ENCODE results near the gene ADAMTSL3.
"Not testable (repeated sequence)": the region's sequence is repeated elsewhere in the genome, so short reads cannot be mapped to it uniquely, and the experiment has no call there.

The ADAMTSL3 gene

GRCh38 chr15:83992324-83993031 is 338.6 kb downstream of the ADAMTSL3 start:
- DNase-seq: no peak

DNA sequence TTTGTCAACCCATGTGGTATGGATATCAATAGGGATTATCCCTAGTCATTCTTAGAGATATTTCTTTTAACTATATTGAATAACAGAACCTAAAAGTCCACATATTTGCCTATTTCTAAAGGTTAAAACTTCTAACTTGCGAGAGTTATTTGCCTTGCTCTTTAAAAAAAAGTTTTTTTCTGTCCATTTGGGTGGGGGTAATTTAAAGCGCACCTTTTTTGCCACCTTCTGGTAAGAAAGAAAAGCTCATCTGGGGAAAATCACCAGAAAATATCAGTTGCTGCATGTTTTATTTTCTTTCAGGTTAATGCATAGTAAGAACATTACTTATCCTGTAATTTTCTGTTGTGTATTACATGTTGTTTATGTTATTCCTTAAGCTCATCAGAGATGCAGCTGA is 339.7 kb downstream of the ADAMTSL3 start:
- DNase-seq: no peak

DNA sequence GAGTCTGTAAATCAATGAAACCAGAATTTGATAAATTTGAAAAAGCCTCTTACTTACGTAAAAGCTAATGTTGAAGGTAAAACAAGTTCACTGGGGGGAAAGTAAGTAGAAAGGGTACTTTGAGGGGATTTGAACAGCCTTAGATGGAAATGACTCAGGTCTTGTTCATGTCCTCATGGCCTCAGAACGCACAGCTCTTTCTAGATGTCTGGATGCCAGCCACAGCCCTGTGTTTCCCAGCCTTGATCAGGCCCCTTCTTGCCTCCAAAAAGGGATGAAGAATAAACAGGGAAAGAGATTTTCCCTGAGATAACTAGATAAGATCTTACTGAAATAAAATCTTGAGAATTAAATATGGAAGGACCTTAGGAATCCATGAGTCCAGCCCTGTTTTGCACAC is 344.6 kb downstream of the ADAMTSL3 start:
- DNase-seq: no peak

DNA sequence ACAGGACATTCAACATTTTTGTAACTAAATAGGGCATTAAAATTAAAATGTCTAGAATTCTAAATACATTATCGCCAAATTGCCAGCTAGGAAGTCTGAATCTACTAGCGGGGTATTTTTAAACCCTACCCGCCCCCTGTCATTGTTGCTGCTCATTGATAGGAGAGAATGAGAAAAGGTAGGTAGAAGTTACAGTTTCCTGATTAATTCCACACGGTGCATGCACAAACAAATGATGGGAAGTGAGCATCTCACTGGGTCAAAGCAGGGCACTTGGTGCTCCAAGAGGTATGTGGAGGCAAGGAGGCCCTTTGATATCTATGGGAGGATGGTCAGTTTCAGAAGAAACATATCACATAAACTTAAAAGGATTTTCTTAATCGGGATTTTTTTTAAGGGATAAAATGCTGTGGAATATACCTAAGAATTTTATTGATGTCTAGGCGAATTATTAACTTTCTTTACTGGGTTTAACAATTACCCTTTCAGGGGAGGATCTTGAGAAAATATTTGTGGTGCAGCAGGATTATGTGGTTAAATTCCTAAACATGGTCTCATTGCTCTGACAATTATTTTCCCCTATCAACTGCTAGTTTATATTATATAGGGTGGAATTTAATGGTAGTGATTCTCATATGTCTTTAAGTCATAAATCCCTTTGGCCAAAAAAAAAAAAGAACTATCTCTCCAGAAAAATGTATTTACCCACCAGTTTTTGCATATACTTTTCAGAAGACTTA is 345.6 kb downstream of the ADAMTSL3 start:
- no peak for DNase-seq

GRCh38 chr15:84001037-84001436 is 347.1 kb downstream of the ADAMTSL3 start:
- DNase-seq: no peak

- no peak for DNase-seq
Measured at GRCh38 chr15:84001655-84002054, 347.7 kb downstream of the ADAMTSL3 start.

GRCh38 chr15:84003791-84004503 is 350.0 kb downstream of the ADAMTSL3 start:
- no peak for DNase-seq

- DNase-seq: no peak
Measured at GRCh38 chr15:84006421-84006820, 352.5 kb downstream of the ADAMTSL3 start.

DNA sequence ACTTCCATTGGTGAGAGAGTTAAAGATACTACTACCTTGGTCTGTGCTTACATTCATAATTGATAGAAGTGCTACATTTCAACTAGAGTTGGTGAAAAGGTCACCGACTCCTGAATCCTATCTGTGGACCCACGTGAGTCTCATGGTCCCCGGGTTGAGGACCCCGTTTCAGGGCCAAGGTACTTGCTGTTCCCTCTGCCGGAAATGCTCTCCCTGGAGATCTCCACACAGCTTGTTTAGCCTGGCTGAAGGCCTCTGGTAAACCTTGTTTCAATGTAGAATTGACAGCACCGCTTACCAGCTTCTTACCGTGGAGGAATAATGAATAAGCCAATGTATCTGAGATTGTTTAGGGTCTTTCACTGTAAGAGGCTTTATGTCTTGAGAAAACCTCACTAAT is 355.7 kb downstream of the ADAMTSL3 start:
- no peak for DNase-seq

DNA sequence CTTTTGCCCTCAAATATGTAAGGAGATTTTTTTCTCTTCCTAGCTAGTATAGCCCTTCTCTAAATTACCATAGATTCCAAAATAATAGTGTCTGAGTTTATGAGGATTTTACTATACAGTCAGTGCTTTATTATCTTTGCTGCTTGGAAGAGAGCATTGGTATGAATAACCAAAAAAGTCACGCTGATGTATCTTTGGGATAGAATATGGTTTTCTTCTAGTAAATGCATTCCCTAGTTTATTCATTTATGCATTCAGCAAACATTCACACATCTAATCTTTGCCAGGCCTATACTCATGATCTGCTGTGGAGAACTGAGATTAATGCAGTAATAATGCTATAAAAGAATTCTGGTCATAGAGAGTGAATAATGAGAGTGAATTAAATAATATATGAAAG is 356.3 kb downstream of the ADAMTSL3 start:
- DNase-seq: no peak

DNA sequence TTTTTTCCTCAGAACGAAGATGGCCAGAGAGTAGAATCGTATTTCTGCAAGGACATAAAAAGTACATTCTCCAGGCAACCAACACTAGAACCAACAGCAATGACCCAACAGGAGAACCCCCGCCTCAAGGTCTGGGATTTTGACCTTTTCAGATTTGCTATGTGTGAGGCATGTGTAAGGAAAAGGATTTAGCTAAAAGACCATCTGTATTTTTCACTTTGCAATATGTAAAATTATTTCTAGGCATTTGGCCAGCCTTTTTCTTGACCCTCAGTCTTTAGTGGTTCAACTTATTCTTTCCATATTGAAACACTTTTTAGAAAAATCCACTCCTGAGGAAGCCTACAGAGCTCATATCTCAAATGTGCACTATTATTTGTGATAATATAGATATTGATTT is 362.4 kb downstream of the ADAMTSL3 start:
- DNase-seq: no peak

DNA sequence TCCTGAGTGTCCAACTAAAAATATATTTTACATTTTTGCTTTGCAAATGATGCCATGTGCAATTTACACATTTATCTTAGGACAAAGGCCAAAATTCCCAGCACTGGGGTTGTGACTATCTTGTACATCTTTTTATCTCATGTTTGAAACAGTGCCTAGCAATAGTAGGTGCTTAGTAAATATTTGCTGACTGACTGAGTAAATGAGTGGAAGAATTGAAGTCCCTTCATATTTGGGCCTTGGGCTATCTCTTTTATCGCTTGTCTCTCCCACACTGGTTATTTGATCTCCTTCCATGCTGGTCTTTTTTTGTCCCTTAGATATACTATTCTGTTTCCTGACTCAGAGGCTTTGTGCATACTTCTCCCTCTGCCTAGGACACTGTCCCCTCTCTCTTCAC is 368.6 kb downstream of the ADAMTSL3 start:
- DNase-seq: no peak

DNA sequence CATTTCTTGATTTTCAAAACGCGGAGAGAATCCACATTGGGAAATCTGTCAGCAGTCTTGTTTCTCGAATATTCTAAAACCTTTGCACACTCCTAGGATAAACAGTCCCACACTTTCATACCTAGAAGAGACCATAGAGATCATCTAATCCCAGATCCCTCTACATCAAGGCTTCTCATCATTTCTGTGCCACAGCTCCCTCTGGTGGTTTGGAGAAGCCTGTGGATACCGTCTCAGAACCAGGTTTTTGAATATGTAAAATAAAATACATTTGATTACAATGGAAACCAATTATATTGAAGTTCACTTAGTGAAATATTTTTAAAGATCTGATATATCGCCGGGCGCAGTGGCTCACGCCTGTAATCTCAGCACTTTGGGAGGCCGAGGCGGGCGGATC is 369.7 kb downstream of the ADAMTSL3 start:
- no peak for DNase-seq

GRCh38 chr15:84033793-84034553 is 380.1 kb downstream of the ADAMTSL3 start:
- DNase-seq: no peak

DNA sequence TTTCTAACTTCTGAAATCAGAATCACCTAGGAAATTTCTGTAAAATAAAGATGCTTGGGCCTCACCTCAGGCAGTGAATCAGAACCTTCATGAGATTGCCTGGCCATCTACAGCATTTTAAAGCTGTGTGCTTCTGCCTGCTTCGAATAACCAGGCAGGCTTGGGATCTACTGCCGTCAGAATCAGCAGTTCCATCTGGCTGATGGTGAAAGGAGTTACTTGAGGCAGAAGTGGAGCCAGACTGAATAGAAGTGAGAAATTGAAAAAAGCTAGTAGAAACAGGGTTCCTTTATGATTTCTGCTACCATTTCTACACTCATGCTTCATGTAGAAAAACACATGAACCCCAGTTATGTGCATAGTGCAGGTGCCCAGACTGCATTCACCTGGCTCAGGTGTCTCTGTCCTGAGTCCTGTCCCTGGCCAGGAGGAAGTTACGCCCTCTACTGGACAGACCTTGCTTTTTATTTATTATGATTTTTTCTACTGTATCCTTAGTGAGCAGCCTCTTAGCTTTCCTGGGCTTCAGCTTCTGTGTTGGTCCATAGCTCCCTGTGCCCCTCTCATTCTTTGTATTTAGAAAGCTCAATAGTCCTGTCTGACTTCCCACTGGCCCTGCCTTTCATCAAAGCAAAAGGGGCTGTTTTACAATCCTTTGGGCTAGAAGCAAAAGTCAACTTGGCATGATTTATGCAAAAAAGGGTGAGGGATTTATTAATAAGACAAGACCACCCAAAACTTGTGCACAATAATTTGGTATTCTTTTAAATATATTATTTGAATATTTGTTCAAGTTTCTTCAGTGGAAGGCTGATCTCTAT is 380.9 kb downstream of the ADAMTSL3 start:
- no peak for DNase-seq

GRCh38 chr15:84035399-84035766 is 381.5 kb downstream of the ADAMTSL3 start:
- DNase-seq: no peak

DNA sequence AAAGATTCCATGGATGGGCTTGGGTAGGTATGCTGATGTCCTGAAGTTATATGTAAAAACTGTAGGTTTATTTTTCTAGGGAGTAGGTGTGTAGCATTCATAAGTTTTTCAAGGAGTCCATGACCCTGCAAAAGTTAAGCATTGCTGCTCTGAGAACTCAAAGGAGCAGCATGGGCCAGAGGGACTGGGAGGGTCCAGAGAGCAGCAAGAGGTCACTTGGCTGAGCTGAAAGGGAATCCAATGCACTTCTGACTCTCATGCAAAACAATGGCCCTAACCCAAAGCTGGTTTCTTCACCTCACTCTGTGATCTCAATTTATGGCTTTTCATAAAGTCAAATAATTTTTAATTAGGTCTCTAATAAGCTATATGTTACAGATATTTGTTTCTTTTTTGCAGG is 383.4 kb downstream of the ADAMTSL3 start:
- DNase-seq: no peak

- not testable (repeated sequence) for DNase-seq
Measured at GRCh38 chr15:84042434-84043056, 388.6 kb downstream of the ADAMTSL3 start.

- no peak for DNase-seq
Measured at GRCh38 chr15:84046064-84046637, 392.2 kb downstream of the ADAMTSL3 start.

- DNase-seq: not testable (repeated sequence)
Measured at GRCh38 chr15:84049480-84049879, 395.6 kb downstream of the ADAMTSL3 start.

DNA sequence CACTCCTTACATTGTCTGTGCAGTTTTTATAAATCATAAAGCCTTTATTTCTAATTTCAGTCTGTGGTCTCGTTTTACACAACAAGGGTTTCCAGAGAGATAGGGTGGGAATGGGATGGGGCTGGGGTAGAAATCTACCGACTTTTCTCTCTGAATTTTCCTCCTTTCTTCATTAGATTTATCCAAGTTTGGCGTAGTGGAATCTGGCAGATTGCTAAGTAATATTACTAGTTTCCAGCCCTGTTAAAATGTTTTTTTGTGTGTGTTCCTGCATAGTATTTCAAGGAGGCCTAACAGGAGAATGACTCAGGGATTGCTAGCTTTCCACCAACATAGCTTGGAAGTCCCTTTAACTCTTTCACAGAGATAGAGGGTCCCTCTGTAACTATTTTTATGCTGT is 396.2 kb downstream of the ADAMTSL3 start:
- no peak for DNase-seq
